ENCODE measurements around the gene SCARF1. TPM values are rescaled to one million over a fixed set of nuclear protein-coding genes. Genes with fewer than 3 reads are reported as not detected.

Gene SCARF1
- total RNA-seq, 1 donor from 2014 or later: 41.0 TPM

GRCh38 chr17:1597861-1598342 lies 47.6 kb downstream of the SCARF1 start:
- Histone ChIP-seq H3K27me3 (ENCODE audit: control insufficient read depth, insufficient read depth, low read length) (no peaks in the 10 kb centered on the region), H3K4me3 (ENCODE audit: low read depth, low read length) (no peak overlapping the region), H3K36me3 (ENCODE audit: control insufficient read depth, insufficient read depth, low read length) (no peaks in the 10 kb centered on the region)
- DNase-seq (ENCODE audit: low read depth): no peak
- no peak for TF ChIP-seq CTCF (IDR thresholded peaks at IDR 0.05; ENCODE audit: insufficient read depth, low read length, poor library complexity, severe bottlenecking)

- Histone ChIP-seq H3K27me3 (ENCODE audit: control insufficient read depth, insufficient read depth, low read length) (no peaks in the 10 kb centered on the region), H3K4me3 (ENCODE audit: low read depth, low read length) (no peak overlapping the region), H3K36me3 (ENCODE audit: control insufficient read depth, insufficient read depth, low read length) (no peaks in the 10 kb centered on the region)
- no peak for DNase-seq (ENCODE audit: low read depth)
- no peak for TF ChIP-seq CTCF (IDR thresholded peaks at IDR 0.05; ENCODE audit: insufficient read depth, low read length, poor library complexity, severe bottlenecking)
Observed at GRCh38 chr17:1593630-1593931, 52.0 kb downstream of the SCARF1 start.

- no peaks in the 10 kb centered on the region for H3K27me3 ChIP-seq (ENCODE audit: control insufficient read depth, insufficient read depth, low read length)
- TF ChIP-seq CTCF (IDR thresholded peaks at IDR 0.05; ENCODE audit: insufficient read depth, low read length, poor library complexity, severe bottlenecking): no peak
Observed at GRCh38 chr17:1592751-1593629, 52.5 kb downstream of the SCARF1 start.

GRCh38 chr17:1591474-1592090 lies 54.0 kb downstream of the SCARF1 start:
- DNase-seq (ENCODE audit: low read depth): no peak
- no peak for TF ChIP-seq CTCF (IDR thresholded peaks at IDR 0.05; ENCODE audit: insufficient read depth, low read length, poor library complexity, severe bottlenecking)
- Histone ChIP-seq H3K27me3 (ENCODE audit: control insufficient read depth, insufficient read depth, low read length) (no peaks in the 10 kb centered on the region), H3K36me3 (ENCODE audit: control insufficient read depth, insufficient read depth, low read length) (no peaks in the 10 kb centered on the region), H3K4me3 (ENCODE audit: low read depth, low read length) (no peak overlapping the region)

More at GRCh38 chr17:1592751-1593629, 52.5 kb downstream of the SCARF1 start:
- H3K4me3 ChIP-seq (ENCODE audit: low read depth, low read length): no peak overlapping the region
- no peak for DNase-seq (ENCODE audit: low read depth)
- no peaks in the 10 kb centered on the region for H3K36me3 ChIP-seq (ENCODE audit: control insufficient read depth, insufficient read depth, low read length)

GRCh38 chr17:1590747-1591473 lies 54.6 kb downstream of the SCARF1 start:
- no peaks in the 10 kb centered on the region for H3K36me3 ChIP-seq (ENCODE audit: control insufficient read depth, insufficient read depth, low read length)
- no peak for TF ChIP-seq CTCF (IDR thresholded peaks at IDR 0.05; ENCODE audit: insufficient read depth, low read length, poor library complexity, severe bottlenecking)
- no peak for DNase-seq (ENCODE audit: low read depth)
- H3K4me3 ChIP-seq (ENCODE audit: low read depth, low read length): no peak overlapping the region
- no peaks in the 10 kb centered on the region for H3K27me3 ChIP-seq (ENCODE audit: control insufficient read depth, insufficient read depth, low read length)
